ENCODE results near the gene WDR20. TPM values are rescaled to one million over a fixed set of nuclear protein-coding genes. Genes with fewer than 3 reads are reported as not detected.

The WDR20 gene, protein sequence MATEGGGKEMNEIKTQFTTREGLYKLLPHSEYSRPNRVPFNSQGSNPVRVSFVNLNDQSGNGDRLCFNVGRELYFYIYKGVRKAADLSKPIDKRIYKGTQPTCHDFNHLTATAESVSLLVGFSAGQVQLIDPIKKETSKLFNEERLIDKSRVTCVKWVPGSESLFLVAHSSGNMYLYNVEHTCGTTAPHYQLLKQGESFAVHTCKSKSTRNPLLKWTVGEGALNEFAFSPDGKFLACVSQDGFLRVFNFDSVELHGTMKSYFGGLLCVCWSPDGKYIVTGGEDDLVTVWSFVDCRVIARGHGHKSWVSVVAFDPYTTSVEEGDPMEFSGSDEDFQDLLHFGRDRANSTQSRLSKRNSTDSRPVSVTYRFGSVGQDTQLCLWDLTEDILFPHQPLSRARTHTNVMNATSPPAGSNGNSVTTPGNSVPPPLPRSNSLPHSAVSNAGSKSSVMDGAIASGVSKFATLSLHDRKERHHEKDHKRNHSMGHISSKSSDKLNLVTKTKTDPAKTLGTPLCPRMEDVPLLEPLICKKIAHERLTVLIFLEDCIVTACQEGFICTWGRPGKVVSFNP
- total RNA-seq (10 to 100 TPM; 19.1 to 32.1 (median 27.3) TPM), polyA plus RNA-seq (10 to 100 TPM; 13.8 to 21.0 (median 16.4) TPM)

DNA sequence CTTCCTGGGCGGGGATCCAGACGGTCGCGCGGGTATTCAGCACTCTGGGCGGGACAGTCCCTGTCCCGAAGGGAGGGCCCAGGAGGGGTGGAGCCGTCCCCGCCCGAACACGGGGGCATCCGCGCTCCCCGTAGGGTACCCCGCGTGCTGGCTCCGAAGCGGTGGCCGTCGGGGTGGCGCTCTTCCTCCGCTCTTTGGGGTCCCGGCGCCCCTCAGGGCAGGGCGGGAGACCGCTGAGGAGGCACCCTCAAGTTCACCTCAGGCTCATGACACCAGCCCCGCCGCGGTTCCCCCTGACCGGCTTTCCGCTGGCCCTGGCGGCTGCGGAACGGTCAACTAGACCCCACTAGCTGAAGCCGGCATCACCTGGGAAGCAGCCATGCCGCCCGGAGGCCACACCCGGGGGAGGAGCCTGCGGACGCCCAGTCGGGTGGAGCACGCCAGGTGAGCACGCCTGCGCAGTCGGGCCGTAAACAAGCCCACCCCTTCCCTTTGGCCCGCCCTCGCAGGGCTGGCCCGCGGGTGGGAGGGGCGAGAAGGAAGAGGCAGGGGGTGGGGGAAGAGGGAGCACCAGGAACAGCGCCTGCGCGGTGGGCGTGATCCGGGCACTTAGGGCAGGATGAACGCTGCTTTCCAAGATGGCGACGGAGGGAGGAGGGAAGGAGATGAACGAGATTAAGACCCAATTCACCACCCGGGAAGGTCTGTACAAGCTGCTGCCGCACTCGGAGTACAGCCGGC, at the start of gene WDR20:
Gene WDR20 (plus strand): TSS at position 612 of the 741 bp plus-strand sequence. CDS start 27 bp downstream, at position 639.
- no peaks in the 10 kb centered on the region for H3K27me3 ChIP-seq
- no peaks in the 10 kb centered on the region for H3K9me3 ChIP-seq
- peak; percentile 98 for DNase-seq
- WGBS, 2 donors: 0 to 1% methylated on average over 64 of the region's 64 CpGs
- intact Hi-C loops (cut with DNase I): loop anchor here (2.0 to 5.0 kb wide), 3 partner anchors 78 to 178 kb away; partner anchors contain the start of genes MOK and ZNF839
- peak in 1 of 4 donors; percentile 17 for TF ChIP-seq EP300 (IDR thresholded peaks at IDR 0.05)
- peak; percentile 66 to 89 (median 82) for TF ChIP-seq POLR2AphosphoS5 (IDR thresholded peaks at IDR 0.05)
- TF ChIP-seq, protein P1, sequence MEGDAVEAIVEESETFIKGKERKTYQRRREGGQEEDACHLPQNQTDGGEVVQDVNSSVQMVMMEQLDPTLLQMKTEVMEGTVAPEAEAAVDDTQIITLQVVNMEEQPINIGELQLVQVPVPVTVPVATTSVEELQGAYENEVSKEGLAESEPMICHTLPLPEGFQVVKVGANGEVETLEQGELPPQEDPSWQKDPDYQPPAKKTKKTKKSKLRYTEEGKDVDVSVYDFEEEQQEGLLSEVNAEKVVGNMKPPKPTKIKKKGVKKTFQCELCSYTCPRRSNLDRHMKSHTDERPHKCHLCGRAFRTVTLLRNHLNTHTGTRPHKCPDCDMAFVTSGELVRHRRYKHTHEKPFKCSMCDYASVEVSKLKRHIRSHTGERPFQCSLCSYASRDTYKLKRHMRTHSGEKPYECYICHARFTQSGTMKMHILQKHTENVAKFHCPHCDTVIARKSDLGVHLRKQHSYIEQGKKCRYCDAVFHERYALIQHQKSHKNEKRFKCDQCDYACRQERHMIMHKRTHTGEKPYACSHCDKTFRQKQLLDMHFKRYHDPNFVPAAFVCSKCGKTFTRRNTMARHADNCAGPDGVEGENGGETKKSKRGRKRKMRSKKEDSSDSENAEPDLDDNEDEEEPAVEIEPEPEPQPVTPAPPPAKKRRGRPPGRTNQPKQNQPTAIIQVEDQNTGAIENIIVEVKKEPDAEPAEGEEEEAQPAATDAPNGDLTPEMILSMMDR (IDR thresholded peaks at IDR 0.05): no peak
- peak in 1 of 2 donors; percentile 40 for TF ChIP-seq POLR2A (IDR thresholded peaks at IDR 0.05)
- peaks cover 0 to 31% (median 21%) of the 10 kb centered on the region in 4 donors for H3K4me1 ChIP-seq
- peak within 1 kb of the TSS; percentile 70 to 97 (median 96) for H3K4me3 ChIP-seq
- H3K36me3 ChIP-seq: peaks cover 0 to 4% (median 0%) of the 10 kb centered on the region in 4 donors
- peak within 1 kb of the TSS; percentile 77 to 86 (median 85) for H3K27ac ChIP-seq

- WGBS, 2 donors: 83 to 89% methylated on average over 3 of the region's 3 CpGs
- Histone ChIP-seq H3K27ac (no peak overlapping the region), H3K36me3 (peaks cover 0 to 2% (median under 1%) of the 10 kb centered on the region in 4 donors), H3K27me3 (no peaks in the 10 kb centered on the region), H3K4me3 (no peak overlapping the region), H3K4me1 (peaks cover 2 to 17% (median 15%) of the 10 kb centered on the region in 4 donors), H3K9me3 (no peaks in the 10 kb centered on the region)
- intact Hi-C loops (cut with DNase I): no loop called here
- no peak for DNase-seq
- TF ChIP-seq EP300 (IDR thresholded peaks at IDR 0.05) (no peak), POLR2AphosphoS5 (IDR thresholded peaks at IDR 0.05) (no peak), POLR2A (IDR thresholded peaks at IDR 0.05) (no peak)
- TF ChIP-seq, protein P1 (IDR thresholded peaks at IDR 0.05): no peak
Observed at GRCh38 chr14:102090713-102091112, 49.0 kb upstream of the WDR20 start.

DNA sequence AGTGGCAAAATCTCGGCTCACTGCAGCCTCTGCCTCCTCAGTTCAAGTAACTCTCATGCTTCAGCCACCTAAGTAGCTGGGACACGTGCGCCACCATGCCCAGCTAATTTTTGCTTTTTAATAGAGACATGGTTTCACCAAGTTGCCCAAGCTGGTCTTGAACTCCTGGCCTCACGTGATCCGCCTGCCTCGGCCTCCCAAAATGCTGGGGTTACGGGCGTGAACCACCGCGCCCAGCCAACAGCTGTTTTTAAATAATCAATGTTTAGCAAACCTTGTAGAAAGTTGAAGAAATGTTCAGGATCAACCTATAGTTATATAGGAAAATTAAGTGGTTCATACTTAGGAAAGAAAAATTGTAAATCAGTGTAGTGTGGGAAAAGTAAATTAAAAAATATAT, 46.9 kb upstream of the WDR20 start:
- intact Hi-C loops (cut with DNase I): no loop called here
- DNase-seq: no peak

GRCh38 chr14:102094101-102094500, 45.6 kb upstream of the WDR20 start:
- intact Hi-C loops (cut with DNase I): no loop called here
- TF ChIP-seq EP300 (IDR thresholded peaks at IDR 0.05) (no peak), POLR2AphosphoS5 (IDR thresholded peaks at IDR 0.05) (no peak), POLR2A (IDR thresholded peaks at IDR 0.05) (no peak)
- TF ChIP-seq, protein P1 (IDR thresholded peaks at IDR 0.05): no peak
- 76 to 82% methylated on average over 7 of the region's 7 CpGs for WGBS, 2 donors
- H3K4me3 ChIP-seq: no peak overlapping the region
- H3K9me3 ChIP-seq: no peaks in the 10 kb centered on the region
- peaks cover 0 to 9% (median 4%) of the 10 kb centered on the region in 4 donors for H3K4me1 ChIP-seq
- H3K27ac ChIP-seq: no peak overlapping the region
- no peaks in the 10 kb centered on the region for H3K36me3 ChIP-seq
- no peaks in the 10 kb centered on the region for H3K27me3 ChIP-seq
- DNase-seq: no peak

More for the DNA sequence above, 46.9 kb upstream of the WDR20 start:
- WGBS, 2 donors: 91 to 95% methylated on average over 10 of the region's 10 CpGs
- Histone ChIP-seq H3K9me3 (no peaks in the 10 kb centered on the region), H3K36me3 (no peaks in the 10 kb centered on the region), H3K27ac (no peak overlapping the region), H3K4me1 (peaks cover 0 to 18% (median 14%) of the 10 kb centered on the region in 4 donors), H3K4me3 (no peak overlapping the region), H3K27me3 (no peaks in the 10 kb centered on the region)
- no peak for TF ChIP-seq POLR2AphosphoS5 (IDR thresholded peaks at IDR 0.05)
- TF ChIP-seq, protein P1 (IDR thresholded peaks at IDR 0.05): no peak
- TF ChIP-seq EP300 (IDR thresholded peaks at IDR 0.05): no peak
- no peak for TF ChIP-seq POLR2A (IDR thresholded peaks at IDR 0.05)

All from sigmoid colon (tissue), 7 donors.